Gastroesophageal sphincter (tissue), 4 donors: ENCODE data around the gene KRT23. TPM values are rescaled to one million over a fixed set of nuclear protein-coding genes. Genes with fewer than 3 reads are reported as not detected.

Experiments
- ATAC-seq: fragments of 150-250 bp; one replicate; pipeline ENCODE4 v1.9.1; 2016; ENCODE audit warnings: mild to moderate bottlenecking, moderate library complexity
- H3K27ac ChIP-seq, 4 donors: fragments of 200-600 bp; sonication (generic) in 3 of 4; 1 replicate in 3 of 4; 2 replicates in 1 of 4; pipeline ENCODE4 v1.5.1; 2016 to 2019
- H3K27me3 ChIP-seq: fragments of 200-600 bp; sonication (generic); one replicate; pipeline ENCODE4 v1.5.1; 2019
- H3K36me3 ChIP-seq, 2 donors: fragments of 200-600 bp; sonication (generic); one replicate each; pipeline ENCODE4 v1.5.1; 2019; ENCODE audit warnings: control low read depth in 1 of 2
- H3K4me1 ChIP-seq, 3 donors: fragments of 200-600 bp; sonication (generic); 1 replicate in 2 of 3; 2 replicates in 1 of 3; pipeline ENCODE4 v1.5.1; 2016 to 2019; ENCODE audit warnings: control low read depth in 2 of 3
- H3K4me3 ChIP-seq, 2 donors: fragments of 200-600 bp; sonication (generic); one replicate each; pipeline ENCODE4 v1.5.1; 2019; ENCODE audit warnings: mild to moderate bottlenecking in 1 of 2, moderate library complexity in 1 of 2
- H3K9me3 ChIP-seq, 3 donors: fragments of 200-600 bp; sonication (generic); one replicate each; pipeline ENCODE4 v1.5.1; 2017 to 2019; ENCODE audit warnings: control low read depth in 2 of 3
- CTCF ChIP-seq, 4 experiments: fragments of 200-600 bp in 2 of 4; fragments of 450-650 bp in 2 of 4; sonication (generic) in 1 of 4; IDR thresholded peaks; one replicate each; pipeline ENCODE4 v1.5.1; 2017 to 2019; ENCODE audit warnings: antibody characterized with exemption in 4 of 4, mild to moderate bottlenecking in 2 of 4, moderate library complexity in 2 of 4
- EP300 ChIP-seq: sonication (generic); formaldehyde crosslinking; IDR thresholded peaks from one replicate; pipeline ENCODE4 v1.6.1; 2017; ENCODE audit warnings: antibody characterized with exemption, mild to moderate bottlenecking
- POLR2A ChIP-seq, 2 donors: fragments of 450-650 bp; IDR thresholded peaks; one replicate each; pipeline ENCODE4 v1.6.1; 2017; ENCODE audit warnings: antibody characterized with exemption in 2 of 2, mild to moderate bottlenecking in 2 of 2, moderate library complexity in 1 of 2
- POLR2AphosphoS5 ChIP-seq: sonication (generic); formaldehyde crosslinking; IDR thresholded peaks from one replicate; pipeline ENCODE4 v1.6.1; 2017; ENCODE audit warnings: antibody characterized with exemption
- WGBS, 2 donors: methylation state at CpG; one replicate each; pipeline ENCODE4 v1.1.5; 2018; ENCODE audit warnings: low coverage in 1 of 2; 5-methylcytosine and 5-hydroxymethylcytosine counted together
- total RNA-seq, 4 donors: library from RNA; depleted of rRNA; stranded (reverse); fragments of >200 nt; gene quantifications; one replicate each; pipeline ENCODE4 v1.1.0, GENCODE V29; 2016

KRT23 gene
- total RNA-seq, 4 donors from 2014 or later = 6.1 TPM; not detected in 3

- Histone ChIP-seq H3K36me3 (no peaks in the 10 kb centered on the region), H3K9me3 (no peaks in the 10 kb centered on the region), H3K27ac (no peak overlapping the region), H3K27me3 (peaks cover 17% of the 10 kb centered on the region), H3K4me3 (no peak overlapping the region), H3K4me1 (peaks cover 0 to 2% (median 0%) of the 10 kb centered on the region in 3 donors)
- WGBS, 2 donors = 80 to 94% methylated on average over 3 of the region's 3 CpGs
- no peak for ATAC-seq
- TF ChIP-seq CTCF (IDR thresholded peaks at IDR 0.05) = no peak
- no peak for TF ChIP-seq POLR2AphosphoS5
- no peak for TF ChIP-seq EP300
- TF ChIP-seq POLR2A (IDR thresholded peaks at IDR 0.05) = no peak
These were observed 5.1 kb upstream of the KRT23 start for GRCh38 chr17:40942553-40942952.

DNA sequence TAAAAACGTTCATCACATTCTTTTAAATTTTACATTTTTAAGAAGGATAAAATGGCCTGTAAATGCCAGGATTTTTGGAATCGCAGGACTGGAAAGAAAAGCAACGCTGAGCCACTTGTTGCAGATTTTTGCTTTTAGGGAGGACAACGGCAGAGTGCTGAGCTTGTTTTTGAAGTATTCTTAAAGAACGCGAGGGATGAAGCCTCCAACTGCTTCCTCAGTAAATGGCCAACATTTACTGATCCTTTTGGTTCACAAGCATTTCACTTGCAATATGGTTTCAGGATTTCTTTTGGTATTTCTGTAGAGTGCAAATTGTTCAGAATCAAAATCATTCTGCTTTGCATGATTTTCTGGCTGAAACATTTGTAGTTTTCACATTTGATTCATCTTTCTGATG lies 2.8 kb upstream of the KRT23 start:
- H3K36me3 ChIP-seq = no peaks in the 10 kb centered on the region
- no peak overlapping the region for H3K4me3 ChIP-seq
- H3K27ac ChIP-seq = no peak overlapping the region
- H3K4me1 ChIP-seq = peaks cover 0 to 9% (median 0%) of the 10 kb centered on the region in 3 donors
- no peak for ATAC-seq
- no peaks in the 10 kb centered on the region for H3K9me3 ChIP-seq
- peaks cover 4% of the 10 kb centered on the region for H3K27me3 ChIP-seq
- WGBS, 2 donors = 73 to 90% methylated on average over 6 of the region's 6 CpGs
- TF ChIP-seq CTCF (IDR thresholded peaks at IDR 0.05) = no peak
- TF ChIP-seq POLR2A (IDR thresholded peaks at IDR 0.05) = no peak
- no peak for TF ChIP-seq EP300
- no peak for TF ChIP-seq POLR2AphosphoS5

DNA sequence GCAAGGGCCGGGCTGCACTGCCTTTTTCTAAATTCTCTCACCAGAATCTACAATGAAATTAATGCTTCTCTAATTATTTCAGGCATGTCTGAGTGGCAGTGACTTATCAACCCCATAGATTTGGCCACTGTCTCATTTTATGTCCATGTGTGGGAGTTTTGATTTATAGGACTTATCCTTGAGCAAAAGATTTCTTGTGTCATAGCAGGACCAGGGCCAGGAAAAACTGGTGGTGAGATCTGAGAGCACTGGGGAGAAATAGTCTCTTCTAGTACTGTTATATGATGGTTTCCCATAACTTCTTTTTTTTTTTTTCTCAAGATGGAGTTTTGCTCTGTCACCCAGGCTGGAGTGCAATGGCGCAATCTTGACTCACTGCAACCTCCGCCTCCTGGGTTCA lies 1.5 kb upstream of the KRT23 start:
- no peak overlapping the region for H3K27ac ChIP-seq
- no peaks in the 10 kb centered on the region for H3K9me3 ChIP-seq
- H3K36me3 ChIP-seq = no peaks in the 10 kb centered on the region
- H3K27me3 ChIP-seq = no peaks in the 10 kb centered on the region
- no peak for TF ChIP-seq CTCF (IDR thresholded peaks at IDR 0.05)
- no peak for TF ChIP-seq EP300
- no peak for TF ChIP-seq POLR2A (IDR thresholded peaks at IDR 0.05)
- no peak for TF ChIP-seq POLR2AphosphoS5
- peaks cover 0 to 9% (median 0%) of the 10 kb centered on the region in 3 donors for H3K4me1 ChIP-seq
- H3K4me3 ChIP-seq = no peak overlapping the region
- 94 to 98% methylated on average over 2 to 3 of the region's 3 CpGs for WGBS, 2 donors
- no peak for ATAC-seq

DNA sequence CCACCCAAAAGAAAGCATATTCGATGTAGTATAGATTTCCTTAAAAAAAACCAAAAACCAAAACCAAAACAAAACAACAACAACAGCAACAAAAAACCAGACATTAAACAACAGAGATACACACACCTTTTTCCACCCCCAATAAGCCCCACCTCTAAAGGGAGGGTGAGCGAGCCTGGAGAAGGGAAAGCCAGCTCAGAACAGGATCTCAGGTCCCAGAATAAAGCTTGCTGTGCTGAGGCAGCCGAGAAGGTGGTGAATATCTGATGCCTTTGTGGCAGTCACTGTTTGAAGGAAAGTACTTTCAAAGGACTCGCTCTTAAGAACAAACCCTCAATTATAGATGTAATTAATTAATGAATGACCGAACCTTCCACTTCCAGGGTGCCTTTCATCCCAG lies 470 bp downstream of the KRT23 start:
- H3K27me3 ChIP-seq = no peaks in the 10 kb centered on the region
- H3K4me1 ChIP-seq = peaks cover 0 to 18% (median 0%) of the 10 kb centered on the region in 3 donors
- no peak for TF ChIP-seq CTCF (IDR thresholded peaks at IDR 0.05)
- TF ChIP-seq EP300 = no peak
- TF ChIP-seq POLR2A (IDR thresholded peaks at IDR 0.05) = no peak
- H3K27ac ChIP-seq = peak overlapping the region in 1 of 4 donors; percentile 37
- H3K4me3 ChIP-seq = no peak overlapping the region
- no peak for ATAC-seq
- H3K9me3 ChIP-seq = no peaks in the 10 kb centered on the region
- H3K36me3 ChIP-seq = no peaks in the 10 kb centered on the region
- 43 to 90% methylated on average over 2 to 5 of the region's 5 CpGs for WGBS, 2 donors

DNA sequence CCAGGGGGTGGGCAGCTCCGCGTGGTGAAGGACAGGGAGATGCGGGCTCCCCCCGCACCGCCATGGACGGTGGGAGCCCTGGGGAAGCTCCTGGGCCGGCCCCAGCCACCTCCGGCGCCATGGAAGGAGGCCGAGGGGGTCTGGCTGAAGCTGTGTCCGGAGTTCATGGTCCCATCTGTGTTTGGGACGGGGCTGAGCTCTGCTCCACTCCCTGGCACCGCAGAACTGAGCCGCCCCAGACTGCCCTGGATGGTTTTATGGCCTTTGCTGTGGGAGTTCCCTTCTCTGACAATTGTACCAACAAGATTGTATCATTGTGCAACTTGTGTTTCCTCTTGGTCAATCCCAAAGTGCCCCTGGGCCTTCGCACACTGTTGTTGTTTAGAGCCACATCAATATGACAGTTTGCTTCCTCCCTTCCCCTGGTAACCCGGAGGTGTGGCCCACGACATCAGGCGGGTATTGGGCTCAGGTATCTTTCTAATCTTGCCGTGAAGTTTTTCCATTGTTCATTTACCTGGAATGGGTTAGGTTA lies 942 bp downstream of the KRT23 start:
- no peaks in the 10 kb centered on the region for H3K36me3 ChIP-seq
- no peak overlapping the region for H3K27ac ChIP-seq
- TF ChIP-seq POLR2A (IDR thresholded peaks at IDR 0.05) (no peak), POLR2AphosphoS5 (no peak), EP300 (no peak), CTCF (IDR thresholded peaks at IDR 0.05) (no peak)
- no peaks in the 10 kb centered on the region for H3K9me3 ChIP-seq
- no peaks in the 10 kb centered on the region for H3K27me3 ChIP-seq
- H3K4me3 ChIP-seq = no peak overlapping the region
- WGBS, 2 donors = 82 to 100% methylated on average over 1 to 3 of the region's 19 CpGs
- no peak for ATAC-seq
- H3K4me1 ChIP-seq = peaks cover 0 to 20% (median 0%) of the 10 kb centered on the region in 3 donors
